OCI-LY3 (cell line): ENCODE results near the gene DOC2A.

Experiments
- CTCF ChIP-seq: fragments of 200-600, 300-600 bp; sonication (generic); IDR thresholded peaks from 2 replicates; pipeline ENCODE4 v1.5.1; 2014; ENCODE audit warnings: antibody characterized with exemption, low read length, low read depth
- EZH2phosphoT487 ChIP-seq: fragments of 200-600 bp; shearing (Covaris generic); IDR thresholded peaks from 2 replicates; pipeline ENCODE4 v1.6.1; 2018; ENCODE audit warnings: antibody characterized with exemption, mixed run types, low read depth

- TF ChIP-seq CTCF (no peak), EZH2phosphoT487 (no peak)
Observed at GRCh38 chr16:29999605-30000004, 11.2 kb downstream of the DOC2A start.
